Activated CD8-positive, alpha-beta memory T cell treated with anti-CD3 and anti-CD28 coated beads, Interleukin-2, amount 50 U/mL, for 48 hours (primary cell): Measurements from ENCODE around the gene RGMA.
"Not testable (repeated sequence)": the region's sequence is repeated elsewhere in the genome, so short reads cannot be mapped to it uniquely, and the experiment has no call there.

ENCODE experiments used
- DNase-seq: peaks from one replicate; pipeline ENCODE4 v3.0.0-alpha.2; 2020

RGMA gene

GRCh38 chr15:93066224-93066681 lies 22.8 kb downstream of the RGMA start:
- DNase-seq = no peak

GRCh38 chr15:93065641-93066045 lies 23.4 kb downstream of the RGMA start:
- no peak for DNase-seq

DNA sequence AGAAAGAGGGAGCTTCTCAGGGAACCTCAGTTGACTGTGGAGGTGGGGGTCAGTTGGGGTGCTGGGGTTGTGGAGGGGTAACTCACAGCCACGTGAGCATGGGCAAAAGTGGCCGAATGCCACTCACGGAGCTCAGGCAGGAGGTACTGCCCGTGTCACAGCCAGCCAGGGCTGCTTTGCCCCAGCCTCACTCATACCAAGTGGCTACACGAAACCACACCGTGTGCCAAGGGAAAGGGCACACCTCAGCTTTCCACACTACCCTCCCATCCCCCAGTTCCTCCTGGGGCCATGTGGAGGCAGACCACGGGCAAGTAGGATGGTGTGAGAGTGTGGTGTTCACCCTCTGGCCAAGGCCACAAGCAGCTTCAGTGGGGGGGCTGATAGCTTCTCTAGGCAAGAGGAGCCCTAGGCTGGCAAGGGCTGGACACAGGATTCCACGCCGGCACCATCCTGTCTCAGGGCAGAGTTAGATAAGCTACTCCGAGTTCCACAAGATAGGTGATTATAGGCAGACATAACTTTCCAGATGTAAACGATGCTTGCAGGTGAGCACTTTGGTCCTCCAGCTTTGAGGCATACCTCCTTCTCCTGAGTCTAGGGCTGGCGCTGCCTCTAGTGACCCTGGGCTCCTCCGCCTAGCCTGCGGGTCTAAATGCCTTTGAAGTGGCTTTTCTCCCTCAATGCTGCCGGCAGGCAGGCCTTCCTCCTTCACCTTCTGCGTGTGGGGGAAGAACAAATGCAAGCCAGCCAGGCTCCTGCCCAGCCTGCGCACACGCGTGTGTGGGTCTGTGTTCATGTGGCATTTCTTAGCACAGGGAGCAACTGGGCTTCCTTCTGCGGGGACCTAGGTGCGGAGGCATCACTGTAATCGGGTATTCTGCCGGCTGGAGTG lies 25.0 kb downstream of the RGMA start:
- no peak for DNase-seq

DNA sequence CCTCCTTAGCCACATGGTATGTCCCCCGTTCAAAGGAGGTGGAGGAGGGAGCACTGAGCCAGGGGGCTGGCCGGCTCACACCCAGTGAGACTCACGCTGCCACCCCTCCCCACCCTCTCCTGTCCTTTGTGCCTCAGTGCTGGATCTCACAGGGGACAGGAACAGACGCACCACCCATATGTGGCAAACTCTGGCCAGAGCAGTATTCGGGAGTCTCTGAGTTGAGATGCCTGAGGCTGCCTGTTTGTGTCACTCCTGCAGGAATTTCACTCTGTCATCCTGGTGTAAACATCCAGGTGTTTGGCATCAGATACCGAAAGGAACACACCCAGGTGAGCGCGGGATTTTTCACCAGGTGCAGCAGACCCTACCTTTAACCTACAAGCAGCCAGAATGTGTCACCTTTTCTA lies 25.7 kb downstream of the RGMA start:
- no peak for DNase-seq

- not testable (repeated sequence) for DNase-seq
Observed at GRCh38 chr15:93062628-93063261, 26.3 kb downstream of the RGMA start.

DNA sequence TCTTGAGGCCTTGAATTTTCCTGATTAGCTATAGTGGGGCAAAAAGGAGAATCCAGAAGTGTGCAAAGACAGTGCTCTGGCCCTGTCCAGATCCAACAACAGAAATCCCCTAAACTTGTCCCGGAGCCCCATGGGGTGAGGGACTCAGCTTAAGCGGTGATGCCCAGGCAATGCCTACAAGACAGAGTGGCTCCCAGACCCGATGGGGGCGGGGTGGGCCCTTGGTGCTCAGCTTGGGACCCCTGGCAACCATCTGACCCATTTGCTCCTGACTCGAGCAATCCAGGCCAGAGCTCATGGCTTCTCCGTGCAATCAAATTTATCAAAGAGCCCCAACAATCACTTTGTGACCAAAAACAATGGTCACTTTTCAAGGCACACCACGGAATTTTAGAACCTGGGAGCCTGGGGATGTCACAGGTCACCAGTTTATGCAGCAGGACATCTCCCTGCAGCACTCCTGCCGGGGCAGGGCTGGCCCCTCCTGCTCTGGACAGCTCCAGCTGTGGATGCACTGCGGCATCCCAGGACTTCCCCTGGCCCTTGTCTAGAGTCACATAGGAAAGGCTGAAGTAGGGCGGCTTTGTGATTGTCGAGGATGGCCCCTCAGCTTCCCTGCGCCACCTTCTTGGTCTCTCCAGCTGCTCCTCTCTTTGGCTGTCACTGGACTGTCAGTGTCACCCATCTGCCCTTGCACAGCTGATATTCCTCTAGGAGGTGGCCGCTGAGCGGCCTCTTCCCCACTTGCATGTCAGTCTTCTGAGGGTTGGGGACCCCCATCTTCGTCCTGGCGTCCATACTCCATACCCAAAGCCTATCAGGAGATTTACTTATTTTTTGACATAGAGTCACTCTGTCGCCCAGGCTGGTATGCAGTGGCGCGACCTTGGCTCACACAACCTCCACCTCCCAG lies 28.4 kb downstream of the RGMA start:
- DNase-seq = no peak

DNA sequence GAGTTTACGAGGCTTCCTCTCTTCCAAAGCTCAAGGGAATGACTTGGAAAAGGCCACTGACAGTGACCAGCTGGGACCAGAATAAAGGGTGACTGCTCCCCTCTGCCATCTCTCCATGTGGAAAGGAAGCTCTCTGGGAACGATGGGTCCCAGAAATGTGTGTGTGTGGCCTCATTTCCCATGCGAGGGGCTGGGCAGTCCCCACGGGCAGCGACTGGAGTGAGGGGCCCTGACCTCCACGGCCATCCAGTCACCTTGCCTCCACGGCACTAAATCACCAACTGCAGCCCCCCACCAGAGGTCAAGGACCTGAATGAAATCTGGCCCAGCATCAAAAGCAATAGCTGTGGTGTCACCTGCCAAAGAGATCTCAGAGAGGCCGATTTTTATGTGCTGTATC lies 29.6 kb downstream of the RGMA start:
- DNase-seq = no peak

DNA sequence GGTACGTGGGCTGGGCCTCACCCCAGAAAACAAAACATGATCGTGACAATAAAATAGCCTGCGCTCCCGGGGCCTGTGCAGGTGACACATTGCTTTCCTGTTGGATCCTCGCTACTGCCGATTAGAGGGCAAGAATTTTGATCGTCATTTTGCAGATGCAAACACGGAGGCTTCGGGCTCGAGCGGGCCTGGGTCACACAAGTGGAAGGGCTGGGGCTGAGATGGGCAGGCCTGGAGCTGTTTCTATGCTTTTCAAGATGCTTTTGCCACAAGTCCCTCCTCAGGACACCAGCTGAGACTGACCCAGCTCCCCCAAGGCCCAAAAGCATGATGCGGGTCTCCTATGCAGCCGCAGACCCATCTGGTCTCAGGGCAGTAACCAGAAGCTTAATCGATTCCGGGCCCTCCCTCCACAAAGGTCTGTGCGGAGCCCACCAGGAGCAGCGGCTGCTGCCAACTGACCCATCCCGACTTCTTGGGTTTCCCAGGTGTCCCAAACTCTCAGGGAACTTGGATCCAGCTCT lies 30.0 kb downstream of the RGMA start:
- no peak for DNase-seq

- no peak for DNase-seq
Observed at GRCh38 chr15:93058128-93058527, 30.9 kb downstream of the RGMA start.

DNA sequence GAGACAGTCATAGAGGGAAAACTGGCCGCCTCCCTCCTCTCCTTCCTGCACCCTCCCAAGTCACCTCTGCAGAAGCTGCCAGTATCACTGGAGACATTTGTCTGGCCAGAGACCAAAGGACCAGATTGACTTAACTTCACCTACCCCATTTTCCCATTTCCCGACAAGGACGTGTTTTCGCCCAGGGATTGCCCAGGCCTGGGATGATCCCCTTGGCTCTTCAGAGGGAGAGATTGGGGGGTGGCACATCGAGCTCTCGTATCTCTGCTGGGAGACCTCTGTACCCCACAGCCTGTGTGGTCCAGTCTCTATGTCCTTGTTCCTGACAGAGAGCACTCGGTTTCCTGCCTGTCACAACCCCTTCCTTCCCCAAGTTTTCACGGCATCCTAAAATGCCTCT lies 31.4 kb downstream of the RGMA start:
- no peak for DNase-seq

- no peak for DNase-seq
Observed at GRCh38 chr15:93056836-93057235, 32.2 kb downstream of the RGMA start.

GRCh38 chr15:93055211-93055610 lies 33.8 kb downstream of the RGMA start:
- DNase-seq = no peak

GRCh38 chr15:93052090-93052879 lies 36.7 kb downstream of the RGMA start:
- DNase-seq = no peak

DNA sequence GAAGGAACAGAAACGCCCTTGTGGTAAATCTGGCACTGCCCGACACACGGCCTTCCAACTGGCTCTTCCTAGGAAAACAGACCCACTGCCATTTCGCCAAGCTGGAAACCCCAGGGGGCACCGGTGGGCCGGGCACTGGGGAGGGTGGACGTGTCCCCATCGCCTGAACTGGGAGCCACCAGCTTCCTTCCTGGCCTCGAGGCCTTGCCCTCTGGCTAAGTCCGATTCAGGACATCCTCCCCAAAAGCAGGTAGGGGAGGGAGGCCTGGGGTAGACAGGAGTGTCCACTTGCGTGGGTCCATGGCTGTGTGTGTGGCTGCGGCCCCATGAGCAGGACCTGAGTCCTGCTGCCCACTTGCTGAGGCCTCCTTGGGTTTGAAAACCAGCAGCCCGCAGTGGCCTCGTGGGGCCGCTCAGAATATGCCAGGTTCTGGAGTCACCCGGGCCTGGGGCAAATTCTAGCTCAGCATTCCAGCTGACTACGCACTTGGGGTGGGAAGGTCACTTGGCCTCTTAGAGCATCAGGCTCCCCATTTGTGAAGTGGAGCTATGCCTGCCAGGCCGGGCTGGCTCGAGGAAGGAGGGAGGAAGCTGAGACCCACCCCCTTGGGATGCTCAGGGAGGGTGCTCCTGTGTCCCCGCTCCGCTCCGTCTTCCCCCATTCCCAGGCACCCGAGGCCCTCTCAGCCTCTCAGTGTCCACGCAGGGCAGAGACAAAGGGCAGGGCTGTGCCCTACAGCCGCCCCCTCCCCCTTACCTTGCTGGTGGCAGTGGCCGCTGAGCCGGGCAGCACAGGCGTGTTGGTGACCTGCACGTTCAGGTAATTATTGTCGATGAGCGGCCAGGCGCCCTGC lies 37.5 kb downstream of the RGMA start:
- DNase-seq = no peak

GRCh38 chr15:93050648-93051047 lies 38.4 kb downstream of the RGMA start:
- DNase-seq = no peak

DNA sequence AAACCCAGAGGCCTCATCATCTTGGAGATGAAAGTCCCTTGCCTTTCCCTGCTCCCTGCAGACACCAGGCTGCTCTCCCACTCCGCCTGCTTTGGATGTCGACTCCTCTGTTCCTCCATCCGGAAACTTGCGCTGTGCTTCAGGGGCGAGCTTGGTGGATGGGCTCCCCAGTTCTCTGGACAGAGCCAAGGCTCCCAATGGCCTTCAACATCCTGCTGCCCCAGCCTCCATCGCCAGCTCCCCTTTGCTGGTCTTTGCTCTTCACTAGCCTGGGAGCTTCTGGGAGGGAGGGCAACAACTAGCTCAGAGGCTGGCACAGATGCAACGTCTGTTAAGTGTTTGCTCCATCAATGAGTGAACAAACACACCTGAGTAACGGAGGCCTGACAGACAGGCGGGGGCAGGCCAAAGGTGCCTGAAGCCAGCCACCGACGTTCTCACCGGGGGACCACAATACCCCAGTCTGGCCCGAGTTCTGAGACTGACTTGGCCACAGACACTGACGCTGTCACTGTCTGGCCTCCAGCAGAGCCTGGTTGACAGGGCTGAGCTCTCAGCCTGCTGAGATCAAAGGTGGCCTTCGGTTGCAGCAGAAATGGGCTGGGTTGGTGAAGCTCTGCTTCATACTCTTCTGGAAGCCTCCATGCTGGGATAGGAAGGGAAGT lies 39.0 kb downstream of the RGMA start:
- DNase-seq = no peak

DNA sequence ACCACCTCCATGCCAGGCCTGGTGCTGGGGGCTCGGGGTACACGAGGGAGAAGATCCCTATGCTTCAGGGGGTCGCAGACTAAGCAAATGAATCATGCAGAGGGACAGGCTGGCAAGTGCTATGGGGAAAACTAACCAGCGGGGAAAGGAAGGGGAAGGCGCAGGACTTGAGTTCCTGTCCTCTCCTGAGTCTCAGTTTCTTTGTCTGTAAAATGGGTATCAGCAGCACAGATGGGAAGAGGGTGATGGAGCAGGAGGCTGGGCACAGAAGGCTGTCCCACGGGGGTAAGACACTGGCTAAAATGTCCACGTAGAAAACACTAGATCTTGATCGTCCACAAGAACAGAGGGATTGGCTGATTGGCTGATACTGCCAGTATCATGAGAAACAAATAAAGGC lies 39.8 kb downstream of the RGMA start:
- no peak for DNase-seq

DNA sequence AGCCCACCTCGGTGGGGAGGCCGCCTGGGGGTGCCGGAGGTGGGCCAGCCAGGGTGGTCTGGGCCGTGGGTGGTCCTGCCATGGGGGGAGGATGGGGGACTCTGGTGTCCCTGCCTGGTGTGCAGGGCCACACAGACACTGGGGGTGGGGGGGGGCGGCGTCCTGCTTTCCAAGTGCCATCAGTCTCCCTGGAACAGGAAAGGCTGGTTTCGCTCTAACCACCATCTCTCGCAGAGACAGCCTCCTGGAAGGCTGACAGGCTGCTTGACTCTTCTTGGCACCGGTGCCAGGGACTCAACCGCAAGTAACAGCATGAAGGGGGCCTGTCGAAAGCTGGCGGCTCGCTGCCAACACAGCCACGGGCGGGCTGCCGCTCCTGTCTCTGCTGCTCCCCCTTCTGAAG lies 40.3 kb downstream of the RGMA start:
- DNase-seq = no peak

DNA sequence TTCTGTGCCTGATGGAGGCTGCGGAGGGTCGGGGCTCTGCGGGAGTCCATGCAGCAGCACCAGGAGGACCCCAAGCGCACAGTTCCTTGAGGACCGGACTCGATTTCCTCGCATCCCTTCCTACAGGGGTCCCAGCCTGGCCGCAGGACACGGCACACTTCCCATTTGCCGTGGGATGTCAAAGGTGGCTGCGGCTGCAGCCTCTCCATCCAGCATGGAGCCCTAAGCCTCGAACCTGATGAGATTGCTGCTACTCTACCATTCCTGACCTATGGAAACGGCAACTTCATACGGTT lies 40.6 kb downstream of the RGMA start:
- no peak for DNase-seq

DNA sequence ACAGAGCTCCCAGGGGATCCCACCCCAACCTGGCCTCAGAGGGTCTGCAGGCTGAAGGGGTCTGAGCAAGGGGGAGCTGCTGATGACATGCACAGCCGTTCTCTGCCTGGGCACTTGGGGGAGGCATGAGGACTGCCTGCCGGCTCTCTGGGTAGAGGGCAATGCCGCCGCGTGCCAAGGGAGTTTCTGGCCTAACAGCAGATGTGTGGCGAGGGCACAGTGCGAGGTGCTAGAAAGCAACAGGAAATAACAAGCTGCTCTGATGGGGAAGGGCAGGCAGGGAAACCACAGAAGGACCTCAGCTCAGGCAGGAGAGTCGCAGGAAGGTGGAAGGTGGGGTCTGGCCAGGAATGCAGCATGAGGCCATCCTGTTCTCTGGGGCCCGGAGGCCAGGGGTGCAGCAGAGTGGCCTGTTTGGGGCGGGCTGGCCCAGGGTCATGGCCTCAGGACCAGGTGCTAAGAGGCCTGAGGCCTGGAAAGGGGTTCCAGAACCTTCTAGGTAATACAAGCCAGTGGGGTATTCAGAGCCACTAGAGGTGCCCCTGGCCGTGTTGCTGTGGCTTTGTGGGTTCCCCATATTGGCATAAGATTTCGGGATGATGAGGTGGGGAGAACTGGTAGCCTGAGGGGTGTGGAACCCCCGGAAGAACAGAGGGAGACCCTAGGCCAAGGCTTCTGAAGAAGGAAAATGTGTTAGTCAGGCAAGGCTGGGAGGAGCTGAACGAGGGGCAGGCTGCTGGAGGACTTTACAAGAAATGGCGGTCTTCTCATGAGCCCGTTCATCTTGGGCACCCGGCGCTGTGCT lies 41.2 kb downstream of the RGMA start:
- no peak for DNase-seq
